ENCODE data around the gene NOS1AP. TPM values are rescaled to one million over a fixed set of nuclear protein-coding genes. Genes with fewer than 3 reads are reported as not detected.

NOS1AP gene
- total and polyA plus RNA-seq, 9 of the 15 experiments (the other 6 are each of a cell fraction or from before 2014, with no cell fraction given) = 0.07 to 1.5 (median 0.22) TPM

GRCh38 chr1:162321809-162322422 lies 252.4 kb downstream of the NOS1AP start:
- POLR2A ChIA-PET = no interaction called here
- Histone ChIP-seq H2AFZ (ENCODE audit: low read depth, low read length) (no peak overlapping the region), H3K27me3 (ENCODE audit: control insufficient read depth in 2 of 2, insufficient read depth in 2 of 2, low read length in 2 of 2) (peaks cover 12 to 38% of the 10 kb centered on the region in 2 experiments; a peak in 3 of 5 replicates), H3K9me1 (ENCODE audit: control insufficient read depth, insufficient read depth, low read length) (no peaks in the 10 kb centered on the region), H3K9ac (ENCODE audit: insufficient read depth in 1 of 2, low read depth in 2 of 2, low read length in 2 of 2) (no peak overlapping the region), H3K4me1 (replicated peaks in 1 of 2; ENCODE audit: control insufficient read depth in 2 of 2, insufficient read depth in 2 of 2, low read length in 2 of 2) (no peaks in the 10 kb centered on the region), H4K20me1 (replicated peaks; ENCODE audit: control insufficient read depth, insufficient read depth, low read length) (no peaks in the 10 kb centered on the region), H3K9me3 (replicated peaks; ENCODE audit: control insufficient read depth, insufficient read depth, low read depth, low read length) (no peaks in the 10 kb centered on the region), H3K4me2 (ENCODE audit: insufficient read depth, low read length) (no peak overlapping the region), H3K27ac (ENCODE audit: extremely low read depth, low read depth, low read length) (no peak overlapping the region), H3K4me3 (no peak overlapping the region), H3K79me2 (ENCODE audit: control insufficient read depth, insufficient read depth, low read length) (no peaks in the 10 kb centered on the region), H3K36me3 (ENCODE audit: control insufficient read depth, insufficient read depth, low read length) (no peaks in the 10 kb centered on the region)
- in situ Hi-C loops (cut with MboI) = no loop called here
- intact Hi-C loops (cut with micrococcal nuclease) = no loop called here
- FAIRE-seq (no peak), ATAC-seq (no peak), DNase-seq (ENCODE audit: extremely low read depth in 1 of 4, low spot score in 3 of 4) (no peak)
- no TSS peak for BruUV-seq (replicated peaks)
- WGBS (ENCODE audit: insufficient coverage, low coverage, missing lambda C conversion rate) = 27% methylated on average over 6 of the region's 6 CpGs
- CTCF ChIA-PET (ENCODE audit: low intra/inter-chr PET ratio) = no interaction called here
- TF ChIP-seq GTF2B (IDR thresholded peaks at IDR 0.05; ENCODE audit: extremely low read depth, insufficient read length) (no peak), HDAC6 (IDR thresholded peaks at IDR 0.05; ENCODE audit: low read depth, low read length) (no peak), MCM3 (IDR thresholded peaks at IDR 0.05) (no peak), CEBPB (tag; IDR thresholded peaks at IDR 0.05) (peak; percentile 81), KLF13 (tag; IDR thresholded peaks at IDR 0.05; ENCODE audit: borderline replicate concordance, low read depth) (no peak), USF2 (CRISPR knock-in tag; IDR thresholded peaks at IDR 0.05) (no peak), FOXP4 (CRISPR knock-in tag; IDR thresholded peaks at IDR 0.05; ENCODE audit: borderline replicate concordance) (no peak), KLF16 (IDR thresholded peaks at IDR 0.05) (no peak), CTCFL (IDR thresholded peaks at IDR 0.05; ENCODE audit: borderline replicate concordance, insufficient read depth, low read depth, low read length, poor library complexity, severe bottlenecking) (no peak), NR3C1 (CRISPR knock-in tag; IDR thresholded peaks at IDR 0.05) (no peak), E2F3 (CRISPR knock-in tag; IDR thresholded peaks at IDR 0.05) (no peak), THRAP3 (IDR thresholded peaks at IDR 0.05; ENCODE audit: borderline replicate concordance) (no peak), SPI1 (IDR thresholded peaks at IDR 0.05; ENCODE audit: borderline replicate concordance, low read depth, low read length) (peak; percentile 70), CEBPG (CRISPR knock-in tag; IDR thresholded peaks at IDR 0.05) (peak; percentile 24; the same call in 1 of the 2 replicates), CEBPG (tag; conservative IDR thresholded peaks at IDR 0.05 in 1 of 2, IDR thresholded peaks at IDR 0.05 in 1 of 2) (peak in 1 of 2 experiments; percentile 68; a peak in 2 of 4 replicates), ETV6 (IDR thresholded peaks at IDR 0.05; ENCODE audit: borderline replicate concordance in 1 of 2, low read depth in 2 of 2, low read length in 1 of 2) (no peak), ETV6 (CRISPR knock-in tag; IDR thresholded peaks at IDR 0.05; ENCODE audit: borderline replicate concordance) (no peak)
